ENCODE data around the gene CFAP54. TPM values are rescaled to one million over a fixed set of nuclear protein-coding genes. Genes with fewer than 3 reads are reported as not detected.

Gene CFAP54
- total RNA-seq, 1 donor from 2014 or later = 1.7 TPM

- TF ChIP-seq POLR2A (IDR thresholded peaks at IDR 0.05) (no peak), POLR2AphosphoS5 (IDR thresholded peaks at IDR 0.05; ENCODE audit: insufficient read depth in 1 of 2, low read depth in 1 of 2) (no peak)
- TF ChIP-seq, protein P1, sequence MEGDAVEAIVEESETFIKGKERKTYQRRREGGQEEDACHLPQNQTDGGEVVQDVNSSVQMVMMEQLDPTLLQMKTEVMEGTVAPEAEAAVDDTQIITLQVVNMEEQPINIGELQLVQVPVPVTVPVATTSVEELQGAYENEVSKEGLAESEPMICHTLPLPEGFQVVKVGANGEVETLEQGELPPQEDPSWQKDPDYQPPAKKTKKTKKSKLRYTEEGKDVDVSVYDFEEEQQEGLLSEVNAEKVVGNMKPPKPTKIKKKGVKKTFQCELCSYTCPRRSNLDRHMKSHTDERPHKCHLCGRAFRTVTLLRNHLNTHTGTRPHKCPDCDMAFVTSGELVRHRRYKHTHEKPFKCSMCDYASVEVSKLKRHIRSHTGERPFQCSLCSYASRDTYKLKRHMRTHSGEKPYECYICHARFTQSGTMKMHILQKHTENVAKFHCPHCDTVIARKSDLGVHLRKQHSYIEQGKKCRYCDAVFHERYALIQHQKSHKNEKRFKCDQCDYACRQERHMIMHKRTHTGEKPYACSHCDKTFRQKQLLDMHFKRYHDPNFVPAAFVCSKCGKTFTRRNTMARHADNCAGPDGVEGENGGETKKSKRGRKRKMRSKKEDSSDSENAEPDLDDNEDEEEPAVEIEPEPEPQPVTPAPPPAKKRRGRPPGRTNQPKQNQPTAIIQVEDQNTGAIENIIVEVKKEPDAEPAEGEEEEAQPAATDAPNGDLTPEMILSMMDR (IDR thresholded peaks at IDR 0.05) = no peak
- intact Hi-C loops (cut with DNase I) = no loop called here
- Histone ChIP-seq H3K27ac (no peak overlapping the region), H3K4me3 (no peak overlapping the region), H3K27me3 (no peaks in the 10 kb centered on the region), H3K4me1 (no peaks in the 10 kb centered on the region), H3K36me3 (no peaks in the 10 kb centered on the region), H3K9me3 (no peaks in the 10 kb centered on the region)
- DNase-seq (ENCODE audit: extremely low spot score in 2 of 2) = no peak
These were observed 320.7 kb downstream of the CFAP54 start for GRCh38 chr12:96810057-96810456.

GRCh38 chr12:96810477-96810876 lies 321.1 kb downstream of the CFAP54 start:
- Histone ChIP-seq H3K4me3 (no peak overlapping the region), H3K9me3 (no peaks in the 10 kb centered on the region), H3K27ac (no peak overlapping the region), H3K27me3 (no peaks in the 10 kb centered on the region), H3K4me1 (no peaks in the 10 kb centered on the region), H3K36me3 (no peaks in the 10 kb centered on the region)
- intact Hi-C loops (cut with DNase I) = no loop called here
- TF ChIP-seq POLR2A (IDR thresholded peaks at IDR 0.05) (no peak), POLR2AphosphoS5 (IDR thresholded peaks at IDR 0.05; ENCODE audit: insufficient read depth in 1 of 2, low read depth in 1 of 2) (no peak)
- TF ChIP-seq, protein P1 (IDR thresholded peaks at IDR 0.05) = no peak
- no peak for DNase-seq (ENCODE audit: extremely low spot score in 2 of 2)

GRCh38 chr12:96811083-96811482 lies 321.7 kb downstream of the CFAP54 start:
- intact Hi-C loops (cut with DNase I) = no loop called here
- Histone ChIP-seq H3K4me3 (no peak overlapping the region), H3K27me3 (no peaks in the 10 kb centered on the region), H3K36me3 (no peaks in the 10 kb centered on the region), H3K4me1 (no peaks in the 10 kb centered on the region), H3K27ac (no peak overlapping the region), H3K9me3 (no peaks in the 10 kb centered on the region)
- no peak for DNase-seq (ENCODE audit: extremely low spot score in 2 of 2)
- TF ChIP-seq POLR2A (IDR thresholded peaks at IDR 0.05) (no peak), POLR2AphosphoS5 (IDR thresholded peaks at IDR 0.05; ENCODE audit: insufficient read depth in 1 of 2, low read depth in 1 of 2) (no peak)
- TF ChIP-seq, protein P1 (IDR thresholded peaks at IDR 0.05) = no peak

DNA sequence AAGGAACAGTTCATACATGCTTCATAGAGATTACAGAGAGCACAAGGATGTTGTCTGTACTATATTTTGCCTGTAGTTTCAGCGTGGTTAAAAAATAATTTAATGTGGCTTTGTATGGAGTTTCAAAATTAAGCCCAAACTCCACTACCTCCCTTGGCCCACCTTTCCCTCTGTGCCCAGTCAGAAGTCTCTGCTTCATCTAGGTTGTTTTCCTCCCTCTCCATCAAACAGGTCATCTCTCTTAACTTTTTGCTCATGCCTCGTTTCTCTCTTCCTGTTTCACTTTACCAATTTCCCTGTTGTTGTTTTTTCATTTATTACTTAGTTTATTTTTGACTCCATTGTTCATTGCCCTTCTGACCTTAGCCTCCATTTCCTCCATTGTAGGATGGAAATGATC lies 322.8 kb downstream of the CFAP54 start:
- no peaks in the 10 kb centered on the region for H3K9me3 ChIP-seq
- TF ChIP-seq POLR2AphosphoS5 (IDR thresholded peaks at IDR 0.05; ENCODE audit: insufficient read depth in 1 of 2, low read depth in 1 of 2) (no peak), POLR2A (IDR thresholded peaks at IDR 0.05) (no peak)
- TF ChIP-seq, protein P1 (IDR thresholded peaks at IDR 0.05) = no peak
- no peak overlapping the region for H3K4me3 ChIP-seq
- intact Hi-C loops (cut with DNase I) = no loop called here
- H3K27ac ChIP-seq = no peak overlapping the region
- no peaks in the 10 kb centered on the region for H3K36me3 ChIP-seq
- H3K4me1 ChIP-seq = no peaks in the 10 kb centered on the region
- H3K27me3 ChIP-seq = no peaks in the 10 kb centered on the region
- DNase-seq (ENCODE audit: extremely low spot score in 2 of 2) = no peak

GRCh38 chr12:96814200-96814599 lies 324.8 kb downstream of the CFAP54 start:
- DNase-seq (ENCODE audit: extremely low spot score in 2 of 2) = no peak
- Histone ChIP-seq H3K27ac (no peak overlapping the region), H3K4me1 (no peaks in the 10 kb centered on the region), H3K4me3 (no peak overlapping the region), H3K27me3 (no peaks in the 10 kb centered on the region), H3K9me3 (no peaks in the 10 kb centered on the region), H3K36me3 (no peaks in the 10 kb centered on the region)
- intact Hi-C loops (cut with DNase I) = no loop called here
- TF ChIP-seq POLR2AphosphoS5 (IDR thresholded peaks at IDR 0.05; ENCODE audit: insufficient read depth in 1 of 2, low read depth in 1 of 2) (no peak), POLR2A (IDR thresholded peaks at IDR 0.05) (no peak)
- TF ChIP-seq, protein P1 (IDR thresholded peaks at IDR 0.05) = no peak
